HEK293T (cell line): ENCODE results near the gene QSOX1.

Source experiments
- CTCF ChIA-PET: fragments of 350-600 bp; formaldehyde crosslinking; extraction: SDS; loops from one replicate; lab custom pipeline; 2021; ENCODE audit warnings: antibody characterized with exemption, inconsistent platforms; lab: Yijun Ruan, JAX
- POLR2A ChIA-PET: fragments of 350-600 bp; formaldehyde crosslinking; extraction: SDS; loops from one replicate; lab custom pipeline; 2020; ENCODE audit warnings: antibody characterized with exemption, inconsistent platforms; lab: Yijun Ruan, JAX
- DNase-seq: peaks from one replicate; pipeline ENCODE4 v3.0.0; 2012; ENCODE audit warnings: mixed read lengths; ENCODE audit errors: extremely low spot score
- ARNT ChIP-seq: fragments of 450-650 bp; IDR thresholded peaks from 2 replicates; pipeline ENCODE4 v1.6.1; 2017; ENCODE audit warnings: mild to moderate bottlenecking
- BHLHE40 ChIP-seq: fragments of 450-650 bp; IDR thresholded peaks from 2 replicates; pipeline ENCODE4 v1.6.1; 2016; ENCODE audit warnings: mild to moderate bottlenecking, moderate library complexity, borderline replicate concordance
- CTBP1 ChIP-seq: fragments of 450-650 bp; IDR thresholded peaks from 2 replicates; pipeline ENCODE4 v1.6.1; 2016; ENCODE audit warnings: borderline replicate concordance
- ELF4 ChIP-seq: fragments of 450-650 bp; IDR thresholded peaks from 2 replicates; pipeline ENCODE4 v1.6.1; 2017; ENCODE audit warnings: antibody characterized with exemption
- FOXA1 ChIP-seq: fragments of 450-650 bp; IDR thresholded peaks from 2 replicates; pipeline ENCODE4 v1.6.1; 2016; ENCODE audit warnings: mild to moderate bottlenecking
- FOXK2 ChIP-seq: fragments of 450-650 bp; IDR thresholded peaks from 2 replicates; pipeline ENCODE4 v1.6.1; 2016; ENCODE audit warnings: mild to moderate bottlenecking
- FOXM1 ChIP-seq: fragments of 450-650 bp; IDR thresholded peaks from 2 replicates; pipeline ENCODE4 v1.6.1; 2017; ENCODE audit warnings: mild to moderate bottlenecking, borderline replicate concordance
- HDGF ChIP-seq: fragments of 450-650 bp; IDR thresholded peaks from 2 replicates; pipeline ENCODE4 v1.6.1; 2017; ENCODE audit warnings: antibody characterized with exemption, borderline replicate concordance
- L3MBTL2 ChIP-seq: fragments of 450-650 bp; conservative IDR thresholded peaks from 2 replicates; pipeline ENCODE4 v1.6.1; 2016; ENCODE audit warnings: mild to moderate bottlenecking
- LEF1 ChIP-seq: fragments of 450-650 bp; IDR thresholded peaks from 2 replicates; pipeline ENCODE4 v1.6.1; 2017; ENCODE audit warnings: mild to moderate bottlenecking, borderline replicate concordance
- NFRKB ChIP-seq: fragments of 450-650 bp; IDR thresholded peaks from 2 replicates; pipeline ENCODE4 v1.6.1; 2016; ENCODE audit warnings: mild to moderate bottlenecking, moderate library complexity
- PKNOX1 ChIP-seq: fragments of 450-650 bp; IDR thresholded peaks from 2 replicates; pipeline ENCODE4 v1.6.1; 2016
- SP1 ChIP-seq: fragments of 450-650 bp; IDR thresholded peaks from 2 replicates; pipeline ENCODE4 v1.6.1; 2017
- SUZ12 ChIP-seq: fragments of 450-650 bp; IDR thresholded peaks from 2 replicates; pipeline ENCODE4 v1.6.1; 2016; ENCODE audit warnings: mild to moderate bottlenecking
- TARDBP ChIP-seq: fragments of 450-650 bp; IDR thresholded peaks from 2 replicates; pipeline ENCODE4 v1.6.1; 2016
- ZNF384 ChIP-seq: fragments of 450-650 bp; IDR thresholded peaks from 2 replicates; pipeline ENCODE4 v1.6.1; 2016

QSOX1 gene

GRCh38 chr1:180173451-180173850 lies 18.8 kb downstream of the QSOX1 start:
- ChIA-PET POLR2A (no interaction called here), CTCF (no interaction called here)
- DNase-seq = no peak
- TF ChIP-seq ELF4 (no peak), CTBP1 (no peak), PKNOX1 (no peak), LEF1 (no peak), HDGF (no peak), SUZ12 (no peak), SP1 (no peak), TARDBP (no peak), NFRKB (no peak), FOXM1 (no peak), ZNF384 (no peak), FOXK2 (no peak), BHLHE40 (no peak), FOXA1 (no peak), L3MBTL2 (no peak), ARNT (no peak)

GRCh38 chr1:180173952-180174351 lies 19.3 kb downstream of the QSOX1 start:
- POLR2A ChIA-PET = interaction anchor here (1.6 kb wide), 1 partner anchor 20 kb away, joined by 4 read pairs; the partner anchor contains the start of gene QSOX1
- DNase-seq = no peak
- CTCF ChIA-PET = interaction anchor here (1.0 kb wide), 1 partner anchor 73 kb away, joined by 3 read pairs; no protein-coding TSS in a partner anchor
- TF ChIP-seq FOXM1 (no peak), NFRKB (no peak), LEF1 (no peak), FOXA1 (no peak), PKNOX1 (no peak), ZNF384 (no peak), ARNT (no peak), SUZ12 (no peak), ELF4 (no peak), FOXK2 (no peak), BHLHE40 (no peak), CTBP1 (no peak), L3MBTL2 (no peak), TARDBP (no peak)

- ChIA-PET POLR2A (interaction anchor here (1.6 kb wide), 1 partner anchor 21 kb away, joined by 4 read pairs; the partner anchor contains the start of gene QSOX1), CTCF (no interaction called here)
- no peak for DNase-seq
- no peak for TF ChIP-seq PKNOX1
- TF ChIP-seq SP1 = no peak
- no peak for TF ChIP-seq CTBP1
- no peak for TF ChIP-seq ELF4
- no peak for TF ChIP-seq HDGF
- TF ChIP-seq FOXM1 = no peak
- TF ChIP-seq ARNT = no peak
- no peak for TF ChIP-seq LEF1
- TF ChIP-seq FOXA1 = no peak
Observed at GRCh38 chr1:180175291-180175690, 20.6 kb downstream of the QSOX1 start.

GRCh38 chr1:180175806-180176205 lies 21.1 kb downstream of the QSOX1 start:
- ChIA-PET CTCF (no interaction called here), POLR2A (interaction anchor here (1.6 kb wide), 1 partner anchor 22 kb away, joined by 4 read pairs; the partner anchor contains the start of gene QSOX1)
- TF ChIP-seq CTBP1 (no peak), ARNT (no peak), L3MBTL2 (no peak), PKNOX1 (no peak), HDGF (no peak), ZNF384 (no peak), FOXK2 (no peak)
- DNase-seq = no peak

- ChIA-PET CTCF (interaction anchor here (3.3 to 3.4 kb wide), 2 partner anchors 10 to 362 kb away, joined by 13 to 15 read pairs; no protein-coding TSS in a partner anchor), POLR2A (interaction anchor here (1.2 kb wide), 1 partner anchor 22 kb away, joined by 4 read pairs; the partner anchor contains the start of gene QSOX1)
- no peak for DNase-seq
- no peak for TF ChIP-seq L3MBTL2
- TF ChIP-seq CTBP1 = no peak
- TF ChIP-seq ELF4 = no peak
- TF ChIP-seq SP1 = no peak
- TF ChIP-seq FOXK2 = no peak
- no peak for TF ChIP-seq PKNOX1
- no peak for TF ChIP-seq TARDBP
- TF ChIP-seq ARNT = no peak
- no peak for TF ChIP-seq FOXA1
- no peak for TF ChIP-seq ZNF384
- TF ChIP-seq SUZ12 = no peak
Observed at GRCh38 chr1:180176965-180177364, 22.3 kb downstream of the QSOX1 start.
